ENCODE results near the gene TNS3. TPM values are rescaled to one million over a fixed set of nuclear protein-coding genes. Genes with fewer than 3 reads are reported as not detected.

The TNS3 gene
- total and polyA plus RNA-seq, 2 of the 13 experiments (the other 11 are each of a cell fraction or from before 2014, with no cell fraction given): 52.9 to 55.7 TPM

GRCh38 chr7:47254081-47254977 is 327.6 kb downstream of the TNS3 start:
- Histone ChIP-seq H2AFZ (ENCODE audit: low read length) (peak overlapping the region; percentile 33), H3K4me2 (ENCODE audit: low read depth, low read length) (peak overlapping the region; percentile 93), H3K27me3 (ENCODE audit: control insufficient read depth in 1 of 2, insufficient read depth in 2 of 2, low read length in 2 of 2) (peaks cover 0 to 30% of the 10 kb centered on the region in 2 experiments), H4K20me1 (ENCODE audit: insufficient read depth, low read length) (no peaks in the 10 kb centered on the region), H3K36me3 (replicated peaks in 1 of 2; ENCODE audit: control insufficient read depth in 1 of 2, insufficient read depth in 2 of 2, low read length in 2 of 2) (no peaks in the 10 kb centered on the region), H3K27ac (ENCODE audit: extremely low read length, insufficient read depth, low read length) (no peak overlapping the region), H3K79me2 (ENCODE audit: insufficient read depth, low read length) (no peaks in the 10 kb centered on the region), H3K9ac (ENCODE audit: insufficient read depth, low read depth, low read length) (peak overlapping the region; percentile 55; the same call in 1 of the 2 replicates), H3K4me3 (replicated peaks in 1 of 3; ENCODE audit: insufficient read depth in 1 of 3, low read depth in 2 of 3, low read length in 3 of 3) (peak overlapping the region; percentile 51 to 73 (median 58)), H3K4me1 (ENCODE audit: insufficient read depth, low read length) (peaks cover 15% of the 10 kb centered on the region; the same call in 1 of the 2 replicates), H3K9me3 (ENCODE audit: low read length) (no peaks in the 10 kb centered on the region)
- no TSS peak for BruUV-seq (replicated peaks)
- DNase-seq (ENCODE audit: low spot score) (peak; percentile 20), ATAC-seq (peak; percentile 95), FAIRE-seq (no peak)
- POLR2A ChIA-PET: no interaction called here
- intact Hi-C loops (cut with micrococcal nuclease; ENCODE audit: unreplicated experiment): no loop called here
- in situ Hi-C loops (cut with HindIII; ENCODE audit: extremely low pct_ligation_motif_present, low pct_unique_long_range_greater_than_20kb): loop anchor here (25.0 kb wide), 1 partner anchor 858 kb away; no protein-coding TSS in a partner anchor
- CTCF ChIA-PET (ENCODE audit: low intra/inter-chr PET ratio, low total read pairs): no interaction called here
- 0% methylated on average over 10 of the region's 64 CpGs for WGBS (ENCODE audit: low lambda C conversion rate)
- TF ChIP-seq MTF2 (CRISPR knock-in tag; IDR thresholded peaks at IDR 0.05; ENCODE audit: borderline replicate concordance) (peak; percentile 34; the same call in 1 of the 2 replicates), ZBTB21 (CRISPR knock-in tag; IDR thresholded peaks at IDR 0.05) (no peak), ZNF605 (CRISPR knock-in tag; IDR thresholded peaks at IDR 0.05) (no peak), MXD3 (CRISPR knock-in tag; IDR thresholded peaks at IDR 0.05) (0 out of 2 replicates have a peak, but pooled peaks have one; percentile 25), HNRNPLL (IDR thresholded peaks at IDR 0.05; ENCODE audit: low read depth, low read length, poor library complexity, severe bottlenecking) (peak; percentile 46), PAF1 (CRISPR knock-in tag; IDR thresholded peaks at IDR 0.05) (no peak), ZNF687 (CRISPR knock-in tag; IDR thresholded peaks at IDR 0.05) (peak; percentile 50), SALL1 (CRISPR knock-in tag; IDR thresholded peaks at IDR 0.05) (peak; percentile 31; the same call in 1 of the 2 replicates), GABPB1 (CRISPR knock-in tag; IDR thresholded peaks at IDR 0.05) (peak; percentile 33; the same call in 1 of the 2 replicates), ZNF564 (CRISPR knock-in tag; IDR thresholded peaks at IDR 0.05) (0 out of 2 replicates have a peak, but pooled peaks have one; percentile 32), SP2 (CRISPR knock-in tag; IDR thresholded peaks at IDR 0.05) (0 out of 2 replicates have a peak, but pooled peaks have one; percentile 6), ZNF207 (IDR thresholded peaks at IDR 0.05; ENCODE audit: borderline replicate concordance) (no peak), KDM2A (CRISPR knock-in tag; IDR thresholded peaks at IDR 0.05; ENCODE audit: borderline replicate concordance, low read depth) (peak; percentile 57; the same call in 1 of the 2 replicates)
- TF ChIP-seq, protein P1, sequence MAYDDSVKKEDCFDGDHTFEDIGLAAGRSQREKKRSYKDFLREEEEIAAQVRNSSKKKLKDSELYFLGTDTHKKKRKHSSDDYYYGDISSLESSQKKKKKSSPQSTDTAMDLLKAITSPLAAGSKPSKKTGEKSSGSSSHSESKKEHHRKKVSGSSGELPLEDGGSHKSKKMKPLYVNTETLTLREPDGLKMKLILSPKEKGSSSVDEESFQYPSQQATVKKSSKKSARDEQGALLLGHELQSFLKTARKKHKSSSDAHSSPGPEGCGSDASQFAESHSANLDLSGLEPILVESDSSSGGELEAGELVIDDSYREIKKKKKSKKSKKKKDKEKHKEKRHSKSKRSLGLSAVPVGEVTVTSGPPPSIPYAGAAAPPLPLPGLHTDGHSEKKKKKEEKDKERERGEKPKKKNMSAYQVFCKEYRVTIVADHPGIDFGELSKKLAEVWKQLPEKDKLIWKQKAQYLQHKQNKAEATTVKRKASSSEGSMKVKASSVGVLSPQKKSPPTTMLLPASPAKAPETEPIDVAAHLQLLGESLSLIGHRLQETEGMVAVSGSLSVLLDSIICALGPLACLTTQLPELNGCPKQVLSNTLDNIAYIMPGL (CRISPR knock-in tag; IDR thresholded peaks at IDR 0.05; ENCODE audit: borderline replicate concordance in 1 of 2, low read depth in 1 of 2): peak in 1 of 2 experiments; percentile 31; a peak in 1 of 4 replicates

Measured in HepG2 (cell line).